ENCODE measurements around the gene MED4.
"Not testable (repeated sequence)": the region's sequence is repeated elsewhere in the genome, so short reads cannot be mapped to it uniquely, and the experiment has no call there.

Gene MED4

DNA sequence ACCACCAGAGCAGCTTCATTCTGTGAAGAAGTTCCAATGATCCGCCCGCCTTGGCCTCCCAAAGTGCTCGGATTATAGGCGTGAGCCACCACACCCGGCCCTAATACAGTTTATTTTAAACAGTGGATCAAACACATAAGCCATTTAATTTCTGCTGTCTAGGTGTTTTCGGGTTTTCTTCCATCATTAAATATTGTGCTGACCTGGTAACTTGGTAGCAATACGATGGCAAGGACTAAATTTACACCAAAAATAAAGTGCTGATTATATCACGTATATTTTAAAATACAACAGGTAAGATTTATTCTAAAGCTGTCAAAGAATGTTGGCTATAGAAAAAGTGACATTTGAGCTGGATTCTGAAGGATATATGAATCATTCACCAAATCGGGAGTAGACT lies 1.3 kb downstream of the MED4 start:
- peak; percentile 7 for DNase-seq

DNA sequence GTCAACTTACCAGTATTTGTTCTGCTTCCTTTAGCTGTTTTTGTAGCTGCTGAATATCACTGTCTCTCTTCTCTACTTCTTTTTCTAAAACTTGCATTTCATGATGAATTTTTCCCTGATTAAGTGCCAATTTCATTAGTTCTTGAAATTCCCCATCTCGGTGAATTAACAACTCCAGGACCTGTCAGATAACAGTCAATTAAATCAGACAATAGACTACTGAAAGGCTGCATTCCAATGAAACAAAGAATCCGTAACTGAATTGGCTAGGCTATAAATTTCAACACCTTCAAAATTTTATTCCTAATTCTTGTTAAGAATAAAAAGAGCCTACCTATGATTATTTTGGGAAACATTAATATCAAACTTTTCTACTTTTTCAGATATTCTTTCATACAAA lies 8.6 kb downstream of the MED4 start:
- no peak for DNase-seq

DNA sequence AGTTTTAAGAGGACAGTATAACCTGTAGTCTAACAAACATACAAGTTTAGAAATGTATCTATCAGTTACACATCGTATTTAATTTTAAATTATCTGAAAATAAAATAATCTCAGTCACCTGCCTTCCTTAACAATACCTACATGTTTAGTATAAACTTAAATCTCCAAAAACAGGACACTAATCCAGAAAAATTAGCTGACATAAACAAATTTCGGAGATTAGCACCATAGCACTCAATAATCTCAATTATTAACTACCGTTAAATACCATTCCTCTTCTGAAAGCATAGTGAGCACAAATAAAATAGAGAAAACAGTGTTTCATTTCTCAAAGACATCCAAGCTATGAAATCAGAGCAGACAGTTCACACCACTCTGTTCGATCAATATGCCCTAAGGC lies 13.2 kb downstream of the MED4 start:
- DNase-seq = no peak

DNA sequence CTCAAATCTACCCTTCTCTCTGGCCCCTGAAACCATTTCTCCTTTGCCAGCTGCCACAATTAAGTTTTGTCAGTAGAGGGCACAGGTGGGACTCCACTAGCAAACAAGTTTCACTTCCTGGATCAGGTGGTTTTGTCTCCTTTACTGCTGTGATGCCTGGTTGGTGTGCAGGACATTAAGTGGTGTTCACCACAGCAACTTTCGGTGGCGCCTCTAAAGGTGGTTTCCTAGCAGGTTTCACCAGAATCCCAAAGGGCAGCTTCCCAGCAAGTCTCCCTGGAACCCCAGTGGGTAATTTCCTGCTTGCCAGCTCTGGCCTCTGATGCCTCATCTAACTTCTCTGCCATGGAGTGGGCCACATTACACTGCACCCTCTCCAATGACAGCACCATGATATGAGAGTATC lies 16.6 kb downstream of the MED4 start:
- peak; percentile 8 for DNase-seq

DNA sequence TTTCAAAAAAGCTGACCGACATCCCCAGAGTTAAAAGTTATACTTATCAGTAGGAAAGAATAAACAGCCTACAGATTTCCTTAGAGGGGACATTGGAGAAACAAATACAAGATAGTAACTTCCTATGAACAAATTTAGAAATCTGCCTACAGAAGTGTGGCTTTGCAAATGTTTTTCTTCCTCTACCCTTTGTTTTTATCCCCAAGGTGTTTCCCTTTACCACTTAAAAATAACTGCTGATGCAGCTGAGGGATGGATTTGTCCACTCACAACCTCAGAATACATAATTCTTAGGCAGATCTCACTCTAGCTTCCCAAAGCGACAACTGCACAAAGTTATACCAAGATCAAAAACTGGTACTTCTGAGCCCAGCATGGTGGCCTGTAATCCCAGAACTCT lies 20.9 kb downstream of the MED4 start:
- no peak for DNase-seq

DNA sequence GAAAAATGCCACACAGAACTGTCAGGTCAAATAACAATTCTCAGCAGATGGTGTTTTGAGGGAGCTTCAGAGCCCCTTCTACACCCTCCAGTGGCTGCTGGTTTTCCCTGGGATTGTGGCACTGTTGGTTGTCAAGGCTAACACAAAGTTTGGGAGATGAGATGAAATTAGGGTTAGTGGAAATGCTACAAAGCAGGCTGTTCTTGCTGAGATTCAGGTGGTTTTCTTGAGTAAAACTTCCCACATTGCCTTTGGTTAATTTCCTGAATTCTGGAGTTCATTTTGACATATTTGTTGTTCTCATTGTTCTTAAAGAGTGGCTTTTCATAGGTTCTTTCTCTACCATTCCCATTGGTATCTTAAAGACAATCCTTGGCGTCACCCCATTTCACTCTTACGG lies 22.1 kb downstream of the MED4 start:
- no peak for DNase-seq

DNA sequence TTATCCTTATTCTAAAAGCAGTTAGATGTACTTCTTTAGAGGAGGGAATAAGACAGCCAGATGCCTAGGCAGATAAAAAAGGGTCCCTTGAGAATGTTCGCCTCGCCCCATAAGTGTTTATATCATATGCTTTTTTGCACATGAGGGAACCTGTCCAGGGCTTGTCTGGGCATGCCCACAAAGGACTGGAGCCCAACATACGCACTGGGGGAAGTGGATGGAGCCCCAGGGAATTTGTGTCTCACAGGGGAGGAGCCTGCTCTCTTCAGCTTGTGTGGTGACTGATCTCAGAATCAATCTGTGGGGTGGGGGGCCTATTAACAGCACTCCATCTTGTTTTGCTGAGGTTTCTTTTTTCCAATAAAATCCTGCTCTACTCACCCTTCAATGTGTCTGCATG lies 22.6 kb downstream of the MED4 start:
- no peak for DNase-seq

DNA sequence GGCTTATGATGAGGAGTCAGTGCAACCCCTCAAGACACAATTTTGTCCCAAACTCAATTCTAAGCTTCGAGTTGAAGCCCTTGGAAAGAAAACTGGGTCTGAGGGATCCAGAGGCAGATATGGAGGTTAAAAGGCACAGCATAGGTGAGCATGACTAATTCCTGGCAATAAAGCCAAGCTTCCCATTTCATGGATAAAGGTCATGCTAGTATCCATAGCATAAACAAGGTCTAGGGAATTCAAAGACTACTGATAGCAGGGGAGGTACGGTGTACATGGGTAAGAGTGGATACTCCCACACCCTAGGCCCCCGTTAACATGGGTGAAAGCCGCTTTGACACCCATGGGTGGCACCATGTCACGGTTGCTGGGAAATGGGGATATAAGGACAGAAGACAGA lies 24.0 kb downstream of the MED4 start:
- DNase-seq = no peak

DNA sequence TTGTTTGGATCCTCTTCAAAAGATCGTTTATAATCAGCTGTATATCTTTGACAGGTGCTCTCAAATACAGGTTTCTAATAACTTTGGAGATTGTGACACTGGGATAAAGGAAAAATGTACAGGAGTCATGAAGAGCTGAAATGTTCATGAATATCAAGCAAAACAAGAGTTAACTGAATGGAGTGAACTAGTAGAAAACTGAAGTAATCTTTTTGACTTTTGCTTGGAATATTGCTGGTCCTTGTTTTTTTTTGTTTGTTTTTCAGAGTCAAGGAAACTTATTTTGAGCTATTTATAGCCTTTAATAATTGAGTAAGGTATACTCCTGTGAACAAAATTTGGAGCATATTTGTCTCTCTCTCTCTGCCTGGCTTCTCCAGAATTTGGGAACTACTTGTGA lies 25.3 kb downstream of the MED4 start:
- no peak for DNase-seq

DNA sequence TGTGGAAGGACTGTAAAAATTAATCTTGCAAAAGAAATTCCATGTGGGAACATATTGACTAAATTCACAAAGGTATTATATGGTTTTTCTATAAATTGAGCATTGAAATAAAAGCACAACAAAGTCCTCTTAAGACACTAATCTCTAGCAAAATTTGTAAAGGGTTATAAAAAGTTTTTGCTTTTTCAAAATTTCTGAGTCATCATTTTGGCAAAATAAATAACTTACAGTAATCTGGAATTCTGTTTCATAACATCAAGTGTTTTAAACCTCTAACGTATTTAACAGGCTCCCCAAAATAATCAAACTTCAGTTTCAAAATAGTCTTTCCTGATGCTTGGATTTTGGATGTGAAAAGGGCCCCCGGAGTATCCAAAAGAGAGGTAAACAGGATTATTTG lies 26.0 kb downstream of the MED4 start:
- DNase-seq = no peak

DNA sequence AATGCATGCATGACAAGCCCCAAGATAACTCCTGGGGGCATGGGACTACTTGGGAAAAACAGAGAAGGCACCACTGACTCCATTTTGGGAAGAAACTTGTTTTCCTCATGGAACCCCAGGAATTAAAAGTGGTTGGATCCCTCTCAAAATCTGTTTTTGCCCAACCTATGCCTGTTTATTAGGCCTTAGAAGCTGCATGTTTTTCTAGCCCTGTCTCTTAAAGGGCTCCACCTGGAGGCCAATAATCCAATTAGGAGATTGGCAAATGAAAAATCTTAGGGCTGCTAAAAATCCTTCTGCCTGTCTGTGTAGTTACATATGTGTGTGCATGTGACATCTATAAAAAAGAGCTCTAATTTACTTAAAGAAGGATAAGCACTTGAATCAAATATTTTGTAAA lies 26.9 kb downstream of the MED4 start:
- no peak for DNase-seq

DNA sequence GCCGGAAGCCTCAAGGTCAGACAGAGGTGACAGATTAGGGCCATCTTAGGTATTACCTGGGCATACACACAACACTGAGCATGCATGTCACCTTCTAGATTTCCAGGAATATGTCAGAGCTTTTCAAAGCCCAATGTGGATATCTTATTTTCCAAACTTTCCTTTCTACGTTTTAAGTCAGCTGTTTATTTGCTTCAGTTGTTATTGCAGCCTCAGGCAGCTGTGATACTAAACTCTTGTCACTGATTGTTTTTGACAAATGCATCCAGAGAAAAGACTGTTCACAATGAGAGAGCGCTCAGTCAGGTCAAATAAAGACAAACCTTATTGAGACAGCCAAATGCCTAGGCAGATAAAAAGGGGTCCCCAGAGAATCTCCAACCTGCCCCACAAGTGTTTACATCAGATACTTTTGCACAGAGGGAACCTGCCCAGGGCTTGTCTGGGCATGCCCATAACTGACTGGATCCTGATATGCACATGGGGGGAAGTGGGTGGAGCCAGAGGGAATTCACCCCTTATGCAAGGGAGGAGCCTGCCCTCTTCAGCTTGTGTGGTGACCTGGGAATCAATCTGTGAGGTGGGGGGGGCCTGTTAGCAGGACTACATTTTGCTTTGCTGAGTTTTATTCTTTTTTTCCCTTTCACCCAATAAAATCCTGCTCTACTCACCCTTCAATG lies 28.5 kb downstream of the MED4 start:
- DNase-seq = no peak

DNA sequence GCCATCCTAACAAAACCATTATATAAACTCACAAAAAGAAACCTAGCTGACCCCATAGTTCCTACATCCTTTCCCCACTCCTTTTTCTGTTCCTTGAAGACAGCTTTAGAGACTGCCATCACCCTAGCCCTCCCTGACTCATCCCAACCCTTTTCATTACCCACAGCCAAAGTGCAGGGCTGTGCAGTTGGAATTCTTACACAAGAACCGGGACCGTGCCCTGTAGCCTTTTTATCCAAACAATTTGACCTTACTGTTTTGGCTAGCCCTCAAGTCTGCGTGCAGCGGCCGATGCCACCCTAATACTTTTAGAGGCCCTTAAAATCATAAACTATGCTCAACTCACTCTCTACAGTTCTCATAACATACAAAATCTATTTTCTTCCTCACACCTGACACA lies 35.0 kb downstream of the MED4 start:
- not testable (repeated sequence) for DNase-seq

DNA sequence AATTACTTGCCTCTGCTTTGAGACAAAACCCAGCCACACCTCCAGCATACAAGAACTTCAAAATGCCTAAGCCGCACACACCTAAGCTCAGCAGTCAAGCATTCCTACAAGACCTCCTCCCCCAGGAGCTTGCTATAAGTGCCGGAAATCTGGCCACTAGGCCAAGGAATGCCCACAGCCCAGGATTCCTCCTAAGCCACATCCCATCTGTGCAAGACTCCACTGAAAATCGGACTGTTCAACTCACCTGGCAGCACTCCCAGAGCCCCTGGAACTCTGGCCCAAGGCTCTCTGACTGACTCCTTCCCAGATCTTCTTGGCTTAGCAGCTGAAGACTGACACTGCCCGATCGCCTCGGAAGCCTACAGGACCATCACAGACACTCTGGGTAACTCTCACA lies 36.4 kb downstream of the MED4 start:
- not testable (repeated sequence) for DNase-seq

DNA sequence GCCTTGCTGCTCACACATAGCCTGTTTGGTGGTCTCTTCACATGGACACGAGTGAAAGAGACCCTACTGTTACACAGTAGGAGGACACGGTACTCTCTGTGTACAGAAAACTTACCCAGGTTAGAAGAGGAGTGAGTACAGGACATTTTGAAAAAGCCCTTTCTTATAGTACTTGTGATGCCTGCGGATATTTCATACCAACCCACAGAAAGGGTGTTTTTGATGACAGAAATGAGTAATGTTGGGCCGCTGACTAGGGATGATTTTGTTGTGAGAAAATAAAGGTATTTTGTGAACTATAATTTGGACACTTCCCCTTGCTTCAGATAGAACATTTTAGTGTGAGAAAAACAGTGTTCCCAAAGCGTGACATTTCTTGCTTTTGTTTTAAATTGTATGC lies 39.2 kb downstream of the MED4 start:
- no peak for DNase-seq

DNA sequence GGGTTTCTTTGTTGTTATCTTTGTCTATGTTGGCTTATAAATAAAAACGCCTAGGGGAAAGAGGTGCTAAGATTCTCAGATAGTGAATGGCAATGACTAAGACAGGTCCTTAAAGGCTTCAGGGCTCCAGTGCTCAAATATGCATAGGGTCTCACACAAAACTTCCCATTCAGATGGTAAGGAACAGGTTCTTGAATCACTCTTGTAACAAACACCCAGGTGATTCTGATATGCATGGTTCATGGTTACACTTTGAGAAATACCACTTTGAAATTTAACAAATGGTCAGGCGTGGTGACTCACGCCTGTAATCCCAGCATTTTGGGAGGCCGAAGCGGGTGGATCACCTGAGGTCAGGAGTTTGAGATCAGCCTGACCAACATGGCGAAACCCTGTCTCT lies 40.3 kb downstream of the MED4 start:
- no peak for DNase-seq

DNA sequence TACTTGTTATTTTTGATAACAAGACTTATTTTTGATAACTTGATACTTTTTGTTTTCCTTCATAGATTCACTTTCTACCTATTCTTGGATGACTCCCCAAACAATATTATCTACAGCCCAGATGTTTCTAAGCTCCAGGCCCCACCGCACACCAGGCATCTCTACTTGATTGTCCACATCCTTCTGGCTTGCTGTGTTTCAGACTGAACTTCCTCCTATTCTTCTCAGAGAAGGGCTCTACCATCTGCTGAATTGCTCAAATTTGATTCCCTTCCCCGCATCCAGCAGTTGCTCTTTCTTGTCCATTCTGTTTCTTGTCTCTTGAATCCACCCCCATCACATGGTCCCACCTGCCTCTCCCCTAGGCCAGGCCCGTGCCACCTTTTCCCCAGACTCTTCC lies 44.4 kb downstream of the MED4 start:
- no peak for DNase-seq

DNA sequence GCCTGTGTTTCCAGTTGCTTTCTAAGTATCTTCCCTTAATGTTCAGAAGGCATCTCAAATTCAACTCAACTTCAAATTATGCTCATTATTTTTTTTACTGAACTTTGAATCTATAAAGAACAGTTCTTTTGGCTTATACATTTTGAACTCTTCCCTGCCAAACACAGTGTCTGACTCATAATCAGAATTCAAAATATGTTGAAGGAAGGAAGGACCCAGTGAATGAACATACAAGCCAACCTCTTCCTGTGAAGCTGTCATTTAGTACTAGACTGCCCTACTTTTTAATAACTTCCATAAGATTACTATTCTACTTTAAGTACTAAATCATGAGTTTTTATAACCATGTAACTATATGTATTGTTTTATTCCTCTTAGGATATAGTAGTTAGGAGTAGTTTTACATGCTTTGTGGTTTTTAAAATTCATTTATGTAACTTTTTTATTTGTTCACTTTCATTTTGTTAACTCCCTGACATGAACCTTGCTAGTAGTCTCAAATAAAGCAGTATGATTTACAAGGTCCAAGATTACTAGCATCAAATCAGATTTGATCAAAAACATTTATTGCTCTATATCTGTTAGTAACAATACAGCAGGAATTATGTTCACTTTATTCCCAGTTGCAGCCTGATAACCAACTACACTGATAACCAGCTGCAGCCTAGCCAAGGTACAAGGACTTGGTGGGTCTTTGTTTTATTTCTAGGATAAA lies 51.0 kb downstream of the MED4 start:
- peak; percentile 68 for DNase-seq

DNA sequence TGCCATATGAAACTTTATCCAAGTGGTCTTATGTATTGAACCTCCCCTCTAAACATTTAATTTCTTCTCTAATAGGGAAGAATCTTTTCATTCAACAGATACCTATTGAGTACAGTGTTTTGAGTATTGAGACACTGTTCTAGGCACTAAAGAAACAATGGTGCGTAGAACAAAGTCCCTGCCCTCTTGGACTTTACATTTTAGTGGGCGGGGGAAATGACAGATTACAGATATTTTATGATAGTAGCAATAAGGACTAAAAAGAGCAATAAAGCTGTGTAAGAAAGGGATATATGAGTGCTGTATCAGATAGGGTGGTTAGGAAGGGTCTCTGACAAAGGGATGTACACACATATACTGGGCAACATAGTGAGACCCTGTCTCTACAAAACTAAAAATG lies 52.0 kb downstream of the MED4 start:
- no peak for DNase-seq

DNA sequence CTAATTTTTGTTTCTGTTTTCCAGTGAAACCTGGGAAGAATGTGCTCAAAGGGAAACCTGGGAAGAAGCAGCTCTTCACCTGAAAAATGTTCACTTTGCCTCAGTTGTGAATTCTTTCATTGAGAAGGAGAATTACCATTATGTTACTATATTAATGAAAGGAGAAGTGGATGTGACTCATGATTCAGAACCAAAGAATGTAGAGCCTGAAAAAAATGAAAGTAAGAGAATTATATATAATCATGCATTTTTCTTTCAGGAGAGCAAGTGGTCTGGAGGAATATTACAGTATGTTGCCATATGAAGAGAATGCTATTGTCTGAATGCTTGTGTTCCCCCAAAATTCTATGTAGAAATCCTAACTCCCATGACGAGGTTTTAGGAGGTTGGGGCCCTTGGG lies 54.0 kb downstream of the MED4 start:
- DNase-seq = peak; percentile 17

DNA sequence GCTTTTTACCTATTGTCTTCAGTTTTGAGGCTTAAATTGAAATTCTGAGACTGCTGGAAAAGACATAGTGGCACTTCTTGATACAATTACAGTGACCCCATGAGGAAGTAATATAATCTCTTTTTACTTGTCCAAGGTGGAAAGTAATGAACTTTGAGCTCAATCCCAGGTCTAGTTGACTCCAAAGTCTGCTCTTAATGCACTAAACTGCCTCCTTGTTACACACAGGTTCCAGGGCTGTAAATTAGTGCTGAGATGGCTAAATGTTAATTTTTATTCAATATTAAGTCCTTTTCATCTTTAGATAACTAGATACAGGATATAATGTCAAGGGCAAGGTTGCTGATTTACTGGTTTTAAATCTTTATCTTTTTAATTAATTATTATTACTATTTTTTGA lies 54.9 kb downstream of the MED4 start:
- no peak for DNase-seq

DNA sequence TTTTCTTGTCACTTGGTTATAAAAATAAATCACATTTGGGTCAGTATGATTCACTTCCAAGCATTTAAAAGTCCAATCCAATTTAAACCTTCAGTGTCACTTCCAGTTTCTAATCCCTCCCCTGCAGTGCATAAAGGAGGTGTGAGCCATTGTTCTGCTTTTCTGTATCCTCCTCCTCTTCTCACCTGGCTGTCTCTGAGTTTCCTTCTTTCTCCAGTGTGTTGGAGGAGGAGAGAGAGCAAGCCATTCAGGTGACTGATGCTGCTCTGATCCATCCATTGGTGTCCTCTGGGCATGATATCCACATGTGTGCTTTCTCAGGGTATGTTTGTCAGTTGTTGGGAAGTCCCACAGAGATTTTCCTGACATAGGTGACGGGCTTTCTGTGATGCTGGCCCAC lies 56.1 kb downstream of the MED4 start:
- DNase-seq = no peak

DNA sequence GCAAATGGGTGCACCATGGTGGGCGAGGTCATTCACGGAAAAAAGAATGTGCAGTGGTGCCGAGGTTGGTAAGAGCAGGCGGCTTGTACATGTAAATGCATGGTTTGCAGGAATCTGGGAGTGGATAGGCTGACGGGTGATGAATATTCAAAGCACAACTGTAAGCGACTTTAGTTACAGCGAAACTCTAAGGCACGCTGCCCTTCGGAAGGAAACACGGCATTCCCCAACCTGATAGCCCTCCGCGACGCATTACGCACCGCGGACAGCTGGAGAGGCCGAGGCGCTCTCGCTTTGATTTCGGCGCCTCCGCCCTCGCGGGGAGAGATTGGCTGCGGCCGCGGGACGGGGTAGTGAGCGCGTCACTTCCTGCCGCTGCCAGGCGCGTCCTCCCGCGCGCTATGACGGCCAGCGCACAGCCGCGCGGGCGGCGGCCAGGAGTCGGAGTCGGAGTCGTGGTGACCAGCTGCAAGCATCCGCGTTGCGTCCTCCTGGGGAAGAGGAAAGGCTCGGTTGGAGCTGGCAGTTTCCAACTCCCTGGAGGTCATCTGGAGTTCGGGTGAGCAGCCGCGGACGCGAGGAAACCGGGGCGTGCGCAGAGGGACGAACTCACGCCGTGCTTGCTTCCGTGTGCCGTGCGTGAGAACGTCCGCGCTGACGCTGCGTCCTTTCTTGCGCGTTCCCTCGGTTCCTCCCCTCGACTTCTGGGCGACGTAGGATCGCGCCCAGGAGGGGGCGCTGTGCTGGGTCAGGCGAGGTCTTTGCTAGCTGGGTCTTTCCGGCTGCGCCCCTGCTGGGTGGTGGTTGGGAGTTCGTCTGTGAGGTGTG lies 57.3 kb downstream of the MED4 start, which contains the start of gene NUDT15:
Gene NUDT15 (plus strand): TSS at position 381 of the 828 bp plus-strand sequence. CDS start 21 bp downstream, at position 402.
- DNase-seq = peak; percentile 94

DNA sequence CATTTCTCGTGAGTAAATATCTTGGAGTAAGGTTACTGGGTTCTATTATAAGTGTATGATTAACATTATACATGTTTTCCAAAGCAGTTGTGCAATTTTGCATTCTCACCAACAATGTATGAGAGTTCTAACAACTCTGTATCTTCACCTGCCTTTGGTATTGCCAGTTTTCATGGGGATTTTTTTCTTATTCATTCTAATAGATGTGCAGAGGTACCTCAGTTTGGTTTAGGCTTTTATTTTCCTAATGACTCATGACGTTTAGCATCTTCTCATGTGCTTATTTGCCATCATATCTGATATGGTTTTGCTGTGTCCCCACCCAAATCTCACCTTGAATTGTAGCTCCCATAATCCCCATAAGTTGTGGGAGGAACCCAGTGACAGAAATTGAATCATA lies 65.0 kb downstream of the MED4 start:
- no peak for DNase-seq
